ENCODE data around the gene TRIM17.

The TRIM17 gene

DNA sequence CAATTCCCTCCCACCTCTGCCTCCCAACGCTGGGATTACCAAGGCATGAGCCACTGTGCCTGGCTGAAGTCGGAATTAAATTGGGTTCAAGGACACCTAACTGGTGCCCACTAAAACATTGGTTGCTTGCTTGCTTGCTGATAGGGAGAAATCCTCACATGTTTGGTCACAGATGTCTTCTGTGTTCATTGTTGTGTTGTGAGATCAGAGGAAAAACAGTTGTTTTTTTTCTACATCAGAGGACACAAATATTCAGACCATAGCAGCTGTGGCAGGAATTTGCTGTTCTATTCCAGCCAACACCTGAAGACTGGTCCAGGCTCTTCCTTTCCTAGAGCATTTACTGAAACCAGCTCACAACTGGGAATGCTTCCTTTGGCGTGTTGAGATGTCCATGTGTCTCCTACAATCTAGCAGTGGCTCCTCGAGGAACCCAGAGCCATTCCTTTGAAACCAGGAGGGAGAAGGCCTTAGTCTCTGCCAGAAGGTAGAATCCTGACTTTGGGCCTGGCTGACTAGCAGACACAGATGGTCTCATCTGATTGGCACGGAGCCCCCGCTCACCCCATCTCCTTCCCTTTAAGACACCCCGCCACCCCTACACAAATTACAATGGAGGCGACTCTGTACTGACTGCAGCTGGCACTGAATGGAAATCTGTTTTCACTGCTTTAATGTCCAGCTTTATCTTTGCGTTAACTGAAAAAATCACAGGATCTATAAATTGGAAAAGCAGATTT, 24.3 kb upstream of the TRIM17 start:
- 90% methylated on average over 9 of the region's 9 CpGs for WGBS
- Histone ChIP-seq H3K4me3 (ENCODE audit: insufficient read depth in 1 of 2, low read depth in 1 of 2, low read length in 2 of 2) (no peak overlapping the region), H3K27me3 (ENCODE audit: control insufficient read depth in 1 of 2, insufficient read depth in 1 of 2, low read length in 2 of 2) (peaks cover 64 to 73% of the 10 kb centered on the region in 2 experiments), H4K91ac (ENCODE audit: low read length) (no peak overlapping the region), H2BK12ac (ENCODE audit: low read length in 2 of 2) (no peak overlapping the region), H3K18ac (ENCODE audit: low read depth in 1 of 2, low read length in 2 of 2) (no peak overlapping the region), H3K4ac (ENCODE audit: low read depth in 1 of 2, low read length in 2 of 2) (no peak overlapping the region), H3K9me3 (ENCODE audit: control insufficient read depth, low read length) (no peaks in the 10 kb centered on the region), H3K27ac (ENCODE audit: low read length, poor library complexity, severe bottlenecking) (no peak overlapping the region), H2BK120ac (ENCODE audit: low read depth, low read length) (no peak overlapping the region), H2BK15ac (ENCODE audit: low read depth, poor library complexity, severe bottlenecking) (no peak overlapping the region), H2AK5ac (ENCODE audit: low read length, severe bottlenecking) (no peak overlapping the region), H4K8ac (ENCODE audit: low read length) (no peak overlapping the region), H3K4me1 (ENCODE audit: control insufficient read depth, insufficient read depth, low read depth, low read length) (peaks cover 4% of the 10 kb centered on the region), H3K14ac (ENCODE audit: low read length in 2 of 2) (no peak overlapping the region), H2AFZ (ENCODE audit: low read depth, low read length) (no peak overlapping the region), H3K4me2 (ENCODE audit: low read length, poor library complexity, severe bottlenecking) (no peak overlapping the region), H3K79me1 (replicated peaks; ENCODE audit: low read length, poor library complexity, severe bottlenecking) (no peaks in the 10 kb centered on the region), H3K23ac (ENCODE audit: low read length in 2 of 2) (peak overlapping the region in 1 of 2 experiments; percentile 14), H2BK5ac (ENCODE audit: low read depth, low read length, poor library complexity, severe bottlenecking) (no peak overlapping the region), H3K36me3 (ENCODE audit: control insufficient read depth in 1 of 2, insufficient read depth in 2 of 2, low read depth in 1 of 2, low read length in 2 of 2) (no peaks in the 10 kb centered on the region), H3K9ac (ENCODE audit: low read length) (no peak overlapping the region)
- DNase-seq: no peak

DNA sequence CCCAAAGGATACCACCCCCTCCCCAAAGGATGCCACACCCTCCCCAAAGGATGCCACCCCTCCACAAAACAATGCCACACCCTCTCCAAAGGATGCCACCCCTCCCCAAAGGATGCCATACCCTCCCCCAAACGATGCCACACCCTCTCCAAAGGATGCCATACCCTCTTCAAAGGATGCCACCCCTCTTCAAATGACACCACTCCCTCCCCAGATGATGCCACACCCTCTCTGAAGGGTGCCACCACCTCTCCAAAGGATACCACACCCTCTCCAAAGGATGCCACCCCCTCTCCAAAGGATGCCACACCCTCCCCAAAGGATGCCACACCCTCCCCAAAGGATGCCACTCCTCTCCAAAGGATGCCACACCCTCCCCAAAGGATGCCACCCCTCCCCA, 21.6 kb upstream of the TRIM17 start:
- DNase-seq: no peak
- Histone ChIP-seq H2BK120ac (ENCODE audit: low read depth, low read length) (no peak overlapping the region), H3K18ac (ENCODE audit: low read depth in 1 of 2, low read length in 2 of 2) (no peak overlapping the region), H3K4me1 (ENCODE audit: control insufficient read depth, insufficient read depth, low read depth, low read length) (no peaks in the 10 kb centered on the region), H3K23ac (ENCODE audit: low read length in 2 of 2) (no peak overlapping the region), H2BK5ac (ENCODE audit: low read depth, low read length, poor library complexity, severe bottlenecking) (no peak overlapping the region), H3K27ac (ENCODE audit: low read length, poor library complexity, severe bottlenecking) (no peak overlapping the region), H3K79me1 (replicated peaks; ENCODE audit: low read length, poor library complexity, severe bottlenecking) (no peaks in the 10 kb centered on the region), H4K91ac (ENCODE audit: low read length) (no peak overlapping the region), H3K14ac (ENCODE audit: low read length in 2 of 2) (no peak overlapping the region), H3K27me3 (ENCODE audit: control insufficient read depth in 1 of 2, insufficient read depth in 1 of 2, low read length in 2 of 2) (peaks cover 61 to 66% of the 10 kb centered on the region in 2 experiments), H3K9me3 (ENCODE audit: control insufficient read depth, low read length) (no peaks in the 10 kb centered on the region), H4K8ac (ENCODE audit: low read length) (no peak overlapping the region), H3K9ac (ENCODE audit: low read length) (no peak overlapping the region), H2BK15ac (ENCODE audit: low read depth, poor library complexity, severe bottlenecking) (no peak overlapping the region), H3K36me3 (ENCODE audit: control insufficient read depth in 1 of 2, insufficient read depth in 2 of 2, low read depth in 1 of 2, low read length in 2 of 2) (no peaks in the 10 kb centered on the region), H2AK5ac (ENCODE audit: low read length, severe bottlenecking) (no peak overlapping the region), H3K4ac (ENCODE audit: low read depth in 1 of 2, low read length in 2 of 2) (no peak overlapping the region), H2AFZ (ENCODE audit: low read depth, low read length) (no peak overlapping the region), H3K4me2 (ENCODE audit: low read length, poor library complexity, severe bottlenecking) (no peak overlapping the region), H2BK12ac (ENCODE audit: low read length in 2 of 2) (no peak overlapping the region), H3K4me3 (ENCODE audit: insufficient read depth in 1 of 2, low read depth in 1 of 2, low read length in 2 of 2) (no peak overlapping the region)
- WGBS: 15% methylated on average over 1 of the region's 1 CpG

- H2BK5ac ChIP-seq (ENCODE audit: low read depth, low read length, poor library complexity, severe bottlenecking): no peak overlapping the region
These were observed 20.8 kb upstream of the TRIM17 start for GRCh38 chr1:228437424-228437962.

GRCh38 chr1:228434689-228435088, 18.0 kb upstream of the TRIM17 start:
- Histone ChIP-seq H2BK5ac (ENCODE audit: low read depth, low read length, poor library complexity, severe bottlenecking) (no peak overlapping the region), H2BK12ac (ENCODE audit: low read length in 2 of 2) (no peak overlapping the region), H2AK5ac (ENCODE audit: low read length, severe bottlenecking) (no peak overlapping the region), H2BK15ac (ENCODE audit: low read depth, poor library complexity, severe bottlenecking) (no peak overlapping the region), H3K27me3 (ENCODE audit: control insufficient read depth in 1 of 2, insufficient read depth in 1 of 2, low read length in 2 of 2) (peaks cover 41 to 45% of the 10 kb centered on the region in 2 experiments), H3K18ac (ENCODE audit: low read depth in 1 of 2, low read length in 2 of 2) (no peak overlapping the region), H3K36me3 (ENCODE audit: control insufficient read depth in 1 of 2, insufficient read depth in 2 of 2, low read depth in 1 of 2, low read length in 2 of 2) (no peaks in the 10 kb centered on the region), H3K4me1 (ENCODE audit: control insufficient read depth, insufficient read depth, low read depth, low read length) (no peaks in the 10 kb centered on the region), H3K4me3 (ENCODE audit: insufficient read depth in 1 of 2, low read depth in 1 of 2, low read length in 2 of 2) (no peak overlapping the region), H4K8ac (ENCODE audit: low read length) (no peak overlapping the region), H4K91ac (ENCODE audit: low read length) (no peak overlapping the region), H3K4ac (ENCODE audit: low read depth in 1 of 2, low read length in 2 of 2) (no peak overlapping the region), H2BK120ac (ENCODE audit: low read depth, low read length) (no peak overlapping the region), H3K23ac (ENCODE audit: low read length in 2 of 2) (no peak overlapping the region), H3K9me3 (ENCODE audit: control insufficient read depth, low read length) (no peaks in the 10 kb centered on the region), H2AFZ (ENCODE audit: low read depth, low read length) (no peak overlapping the region), H3K14ac (ENCODE audit: low read length in 2 of 2) (no peak overlapping the region), H3K4me2 (ENCODE audit: low read length, poor library complexity, severe bottlenecking) (no peak overlapping the region), H3K79me1 (replicated peaks; ENCODE audit: low read length, poor library complexity, severe bottlenecking) (no peaks in the 10 kb centered on the region), H3K9ac (ENCODE audit: low read length) (no peak overlapping the region), H3K27ac (ENCODE audit: low read length, poor library complexity, severe bottlenecking) (no peak overlapping the region)
- WGBS: 90% methylated on average over 4 of the region's 4 CpGs
- no peak for DNase-seq

More at GRCh38 chr1:228437424-228437962, 20.8 kb upstream of the TRIM17 start:
- WGBS: 91% methylated on average over 7 of the region's 7 CpGs
- H2BK12ac ChIP-seq (ENCODE audit: low read length in 2 of 2): no peak overlapping the region
- H3K14ac ChIP-seq (ENCODE audit: low read length in 2 of 2): no peak overlapping the region
- H2AFZ ChIP-seq (ENCODE audit: low read depth, low read length): no peak overlapping the region
- no peak overlapping the region for H2BK15ac ChIP-seq (ENCODE audit: low read depth, poor library complexity, severe bottlenecking)
- H3K4me1 ChIP-seq (ENCODE audit: control insufficient read depth, insufficient read depth, low read depth, low read length): no peaks in the 10 kb centered on the region
- H4K8ac ChIP-seq (ENCODE audit: low read length): no peak overlapping the region
- H3K4ac ChIP-seq (ENCODE audit: low read depth in 1 of 2, low read length in 2 of 2): no peak overlapping the region
- H3K27me3 ChIP-seq (ENCODE audit: control insufficient read depth in 1 of 2, insufficient read depth in 1 of 2, low read length in 2 of 2): peaks cover 60 to 66% of the 10 kb centered on the region in 2 experiments
- no peak overlapping the region for H2AK5ac ChIP-seq (ENCODE audit: low read length, severe bottlenecking)
- H2BK120ac ChIP-seq (ENCODE audit: low read depth, low read length): no peak overlapping the region
- no peak overlapping the region for H3K4me2 ChIP-seq (ENCODE audit: low read length, poor library complexity, severe bottlenecking)
- H3K9ac ChIP-seq (ENCODE audit: low read length): no peak overlapping the region
- no peak overlapping the region for H3K23ac ChIP-seq (ENCODE audit: low read length in 2 of 2)
- H4K91ac ChIP-seq (ENCODE audit: low read length): no peak overlapping the region
- no peak for DNase-seq
- no peaks in the 10 kb centered on the region for H3K9me3 ChIP-seq (ENCODE audit: control insufficient read depth, low read length)
- H3K27ac ChIP-seq (ENCODE audit: low read length, poor library complexity, severe bottlenecking): no peak overlapping the region
- H3K36me3 ChIP-seq (ENCODE audit: control insufficient read depth in 1 of 2, insufficient read depth in 2 of 2, low read depth in 1 of 2, low read length in 2 of 2): no peaks in the 10 kb centered on the region
- H3K79me1 ChIP-seq (replicated peaks; ENCODE audit: low read length, poor library complexity, severe bottlenecking): no peaks in the 10 kb centered on the region
- H3K18ac ChIP-seq (ENCODE audit: low read depth in 1 of 2, low read length in 2 of 2): no peak overlapping the region
- H3K4me3 ChIP-seq (ENCODE audit: insufficient read depth in 1 of 2, low read depth in 1 of 2, low read length in 2 of 2): no peak overlapping the region

Data from mesenchymal stem cell (in vitro differentiated cells and primary cell).